GM19372 (cell line): Measurements from ENCODE around the gene OST4.
"Not testable (repeated sequence)": the region's sequence is repeated elsewhere in the genome, so short reads cannot be mapped to it uniquely, and the experiment has no call there.

ENCODE experiments used
- ATAC-seq: cut with Tn5 transposase; IDR thresholded peaks from one replicate; pipeline ENCODE4 v1.9.1; 2021; ENCODE audit warnings: mild to moderate bottlenecking, low read depth, moderate library complexity; ENCODE audit not compliant: unreplicated experiment

Gene OST4

GRCh38 chr2:27080140-27080469 is 8.7 kb upstream of the OST4 start:
- ATAC-seq = no peak

- no peak for ATAC-seq
Observed at GRCh38 chr2:27079233-27080139, 8.0 kb upstream of the OST4 start.

GRCh38 chr2:27078267-27079194 is 7.1 kb upstream of the OST4 start, which contains the start of gene EMILIN1:
EMILIN1 (plus strand) TSS chr2:27078615; CDS start chr2:27079066, 451 bp downstream.
- no peak for ATAC-seq

- no peak for ATAC-seq
Observed at GRCh38 chr2:27077231-27077630, 5.8 kb upstream of the OST4 start.

GRCh38 chr2:27076323-27076722 is 4.9 kb upstream of the OST4 start:
- no peak for ATAC-seq

GRCh38 chr2:27075566-27075871 is 4.1 kb upstream of the OST4 start:
- not testable (repeated sequence) for ATAC-seq

- ATAC-seq = no peak
Observed at GRCh38 chr2:27074738-27075565, 3.5 kb upstream of the OST4 start.

GRCh38 chr2:27073782-27074181 is 2.3 kb upstream of the OST4 start:
- no peak for ATAC-seq

- ATAC-seq = no peak
Observed at GRCh38 chr2:27072920-27073319, 1.5 kb upstream of the OST4 start.

- ATAC-seq = peak; percentile 19
Observed at GRCh38 chr2:27071990-27072830, 756 bp upstream of the OST4 start.

- ATAC-seq = peak; percentile 1
Observed at GRCh38 chr2:27070653-27071276, 689 bp downstream of the OST4 start.

GRCh38 chr2:27069961-27070618 is 1.4 kb downstream of the OST4 start:
- ATAC-seq = no peak

GRCh38 chr2:27069436-27069835 is 2.0 kb downstream of the OST4 start:
- ATAC-seq = no peak

GRCh38 chr2:27067385-27067784 is 4.1 kb downstream of the OST4 start:
- no peak for ATAC-seq

- ATAC-seq = no peak
Observed at GRCh38 chr2:27065128-27065527, 6.3 kb downstream of the OST4 start.

- no peak for ATAC-seq
Observed at GRCh38 chr2:27060323-27060722, 11.1 kb downstream of the OST4 start.

- ATAC-seq = no peak
Observed at GRCh38 chr2:27059141-27059820, 12.2 kb downstream of the OST4 start.

GRCh38 chr2:27058210-27058609 is 13.2 kb downstream of the OST4 start:
- no peak for ATAC-seq
